Endodermal cell (in vitro differentiated cells): Measurements from ENCODE around the gene MIA. TPM values are rescaled to one million over a fixed set of nuclear protein-coding genes. Genes with fewer than 3 reads are reported as not detected.
A peak's percentile ranks its signal among the peaks of the same experiment; 100 is the strongest.

Source experiments
- DNase-seq: peaks from one replicate; pipeline ENCODE4 v3.0.0-alpha.2; 2017
- H3K27ac ChIP-seq: 2 replicates; pipeline ENCODE4 v1.5.1; 2013; ENCODE audit warnings: mild to moderate bottlenecking, low read depth, low read length, moderate library complexity
- H3K27me3 ChIP-seq: 2 replicates; pipeline ENCODE4 v1.6.1; 2013; ENCODE audit warnings: mild to moderate bottlenecking, low read length, moderate library complexity; ENCODE audit not compliant: insufficient read depth, control insufficient read depth, poor library complexity, severe bottlenecking
- H3K36me3 ChIP-seq: 2 replicates; pipeline ENCODE4 v1.7.0; 2013; ENCODE audit warnings: mild to moderate bottlenecking, low read length, moderate library complexity; ENCODE audit not compliant: control insufficient read depth, insufficient read depth
- H3K4me1 ChIP-seq: one replicate; pipeline ENCODE4 v1.7.0; 2013; ENCODE audit warnings: low read length; ENCODE audit not compliant: control insufficient read depth, insufficient read depth
- H3K4me3 ChIP-seq: 2 replicates; pipeline ENCODE4 v1.5.1; 2013; ENCODE audit warnings: mild to moderate bottlenecking, low read length, moderate library complexity
- H3K9ac ChIP-seq: 2 replicates; pipeline ENCODE4 v1.6.1; 2013; ENCODE audit warnings: mild to moderate bottlenecking, low read length, moderate library complexity; ENCODE audit not compliant: poor library complexity, severe bottlenecking; ENCODE audit errors: extremely low read depth
- H3K9me3 ChIP-seq: 2 replicates; pipeline ENCODE4 v1.6.1; 2013; ENCODE audit warnings: mild to moderate bottlenecking, low read length, moderate library complexity; ENCODE audit not compliant: control insufficient read depth
- H3K27ac Mint-ChIP-seq: 2 replicates; pipeline ENCODE4 v1.8.0; 2020; ENCODE audit warnings: mixed read lengths
- H3K27me3 Mint-ChIP-seq: 2 replicates; pipeline ENCODE4 v1.8.0; 2021; ENCODE audit warnings: mild to moderate bottlenecking, mixed read lengths; ENCODE audit not compliant: insufficient read depth
- H3K36me3 Mint-ChIP-seq: 2 replicates; pipeline ENCODE4 v1.8.0; 2020; ENCODE audit warnings: low read depth, mixed read lengths
- H3K4me1 Mint-ChIP-seq: 2 replicates; pipeline ENCODE4 v1.8.0; 2020; ENCODE audit warnings: mixed read lengths
- H3K4me3 Mint-ChIP-seq: 2 replicates; pipeline ENCODE4 v1.8.0; 2020; ENCODE audit warnings: mild to moderate bottlenecking, moderate library complexity, mixed read lengths
- H3K9me3 Mint-ChIP-seq: 2 replicates; pipeline ENCODE4 v1.8.0; 2020; ENCODE audit warnings: mild to moderate bottlenecking, mixed read lengths
- WGBS, 2 experiments: methylation state at CpG; one replicate each; pipeline versions ENCODE4 v1.1.5 to v1.1.7; 2013; ENCODE audit warnings: missing lambda C conversion rate in 2 of 2, mixed read lengths in 1 of 2; ENCODE audit not compliant: insufficient coverage in 1 of 2, insufficient read length in 1 of 2; 5-methylcytosine and 5-hydroxymethylcytosine counted together
- total RNA-seq, 2 donors: library from RNA; stranded (reverse); fragmentation: NEBNext Ultra II Directional in 1 of 2; extraction: Animal tissue kit (Norgen Biotek cat#: 25700) in 1 of 2; gene quantifications; 2 replicates in 1 of 2; 3 replicates in 1 of 2; pipeline ENCODE4 v1.2.1, GENCODE V29; 2021
- TF ChIP-seq, protein P1 (sequence below): fragments of 200-600 bp; sonication (generic); conservative IDR thresholded peaks from 2 replicates; pipeline ENCODE4 v1.5.0; 2021; ENCODE audit warnings: antibody characterized with exemption, mild to moderate bottlenecking

MIA gene
- total RNA-seq, 2 donors from 2014 or later: not detected

DNA sequence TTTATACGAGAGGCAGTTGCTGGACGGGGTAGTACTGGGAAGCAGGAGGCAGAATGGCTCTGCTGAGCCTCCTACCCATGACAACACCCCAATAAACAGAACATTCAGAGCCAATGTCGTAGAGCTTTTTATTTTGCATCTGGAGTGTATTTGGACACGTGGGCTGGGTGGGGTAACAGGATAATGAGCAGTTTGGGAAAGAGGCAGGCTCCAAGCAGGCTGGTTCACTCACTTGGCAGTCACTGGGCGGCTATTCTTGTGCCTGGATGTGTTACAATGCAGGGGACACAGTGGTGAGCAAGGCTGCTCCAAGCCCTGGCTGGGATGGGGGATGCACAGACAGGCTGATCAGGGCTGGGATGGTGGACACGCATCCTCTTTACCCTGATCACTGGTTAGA, 34.6 kb upstream of the MIA start:
- H3K4me1 Mint-ChIP-seq: peaks cover 3% of the 10 kb centered on the region
- H3K9me3 ChIP-seq: no peaks in the 10 kb centered on the region
- no peaks in the 10 kb centered on the region for H3K27me3 Mint-ChIP-seq
- H3K27ac Mint-ChIP-seq: peak overlapping the region; percentile 76
- H3K4me3 ChIP-seq: no peak overlapping the region
- no peak overlapping the region for H3K9ac ChIP-seq
- H3K36me3 ChIP-seq: peaks cover 23% of the 10 kb centered on the region
- peaks cover 30% of the 10 kb centered on the region for H3K36me3 Mint-ChIP-seq
- 90 to 91% methylated on average over 4 to 6 of the region's 6 CpGs for WGBS, 2 experiments
- H3K9me3 Mint-ChIP-seq: no peaks in the 10 kb centered on the region
- no peak overlapping the region for H3K4me3 Mint-ChIP-seq
- no peak for DNase-seq
- TF ChIP-seq, protein P1, sequence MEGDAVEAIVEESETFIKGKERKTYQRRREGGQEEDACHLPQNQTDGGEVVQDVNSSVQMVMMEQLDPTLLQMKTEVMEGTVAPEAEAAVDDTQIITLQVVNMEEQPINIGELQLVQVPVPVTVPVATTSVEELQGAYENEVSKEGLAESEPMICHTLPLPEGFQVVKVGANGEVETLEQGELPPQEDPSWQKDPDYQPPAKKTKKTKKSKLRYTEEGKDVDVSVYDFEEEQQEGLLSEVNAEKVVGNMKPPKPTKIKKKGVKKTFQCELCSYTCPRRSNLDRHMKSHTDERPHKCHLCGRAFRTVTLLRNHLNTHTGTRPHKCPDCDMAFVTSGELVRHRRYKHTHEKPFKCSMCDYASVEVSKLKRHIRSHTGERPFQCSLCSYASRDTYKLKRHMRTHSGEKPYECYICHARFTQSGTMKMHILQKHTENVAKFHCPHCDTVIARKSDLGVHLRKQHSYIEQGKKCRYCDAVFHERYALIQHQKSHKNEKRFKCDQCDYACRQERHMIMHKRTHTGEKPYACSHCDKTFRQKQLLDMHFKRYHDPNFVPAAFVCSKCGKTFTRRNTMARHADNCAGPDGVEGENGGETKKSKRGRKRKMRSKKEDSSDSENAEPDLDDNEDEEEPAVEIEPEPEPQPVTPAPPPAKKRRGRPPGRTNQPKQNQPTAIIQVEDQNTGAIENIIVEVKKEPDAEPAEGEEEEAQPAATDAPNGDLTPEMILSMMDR: no peak
- H3K4me1 ChIP-seq: no peaks in the 10 kb centered on the region
- H3K27me3 ChIP-seq: no peaks in the 10 kb centered on the region
- H3K27ac ChIP-seq: peak overlapping the region; percentile 72

DNA sequence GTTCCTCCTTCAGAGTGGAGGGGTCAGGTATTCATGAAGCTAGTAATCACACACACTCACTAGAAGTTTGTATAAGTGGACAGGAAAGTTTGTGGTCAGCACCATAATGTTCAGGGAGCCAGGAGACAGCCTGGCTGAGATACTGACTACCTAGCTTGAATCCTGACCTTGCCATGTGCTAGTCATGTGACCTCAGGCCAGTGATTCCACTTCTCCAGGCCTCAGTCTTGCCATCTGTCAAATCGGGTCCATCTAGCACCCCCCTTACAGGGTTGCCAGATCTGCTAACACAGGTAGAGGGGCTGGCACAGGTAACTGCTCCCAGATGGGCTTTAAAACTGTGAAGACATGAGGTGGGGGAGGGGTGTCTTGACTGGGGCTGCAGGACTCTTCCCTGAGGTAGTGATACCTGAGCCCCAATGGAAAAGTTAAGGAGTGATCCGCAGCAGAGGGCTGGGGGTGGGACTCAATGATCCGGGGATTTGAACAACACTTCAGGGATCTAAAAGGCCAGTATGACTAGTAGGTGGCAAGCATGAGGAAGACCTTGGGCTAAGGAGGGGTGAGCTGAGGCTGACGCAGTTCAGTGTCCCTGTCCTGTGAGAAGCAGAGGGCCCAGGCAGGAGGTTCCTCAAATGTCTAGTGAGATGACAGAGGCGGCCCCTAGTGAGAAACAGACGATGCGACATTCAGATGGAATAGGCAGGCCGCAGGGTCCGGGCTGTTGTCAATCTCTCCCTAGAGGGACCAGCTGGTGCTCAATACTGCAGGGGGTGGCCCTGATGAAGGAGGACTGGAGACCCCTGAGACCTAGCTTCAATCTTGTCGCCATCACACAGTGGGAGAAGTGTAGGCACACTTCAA, 33.6 kb upstream of the MIA start:
- no peaks in the 10 kb centered on the region for H3K9me3 ChIP-seq
- TF ChIP-seq, protein P1: no peak
- no peaks in the 10 kb centered on the region for H3K27me3 ChIP-seq
- H3K4me1 ChIP-seq: no peaks in the 10 kb centered on the region
- Mint-ChIP-seq H3K36me3 (peaks cover 24% of the 10 kb centered on the region), H3K4me1 (peaks cover 3% of the 10 kb centered on the region), H3K27me3 (no peaks in the 10 kb centered on the region), H3K4me3 (no peak overlapping the region), H3K27ac (peak overlapping the region; percentile 11), H3K9me3 (no peaks in the 10 kb centered on the region)
- H3K36me3 ChIP-seq: peaks cover 20% of the 10 kb centered on the region
- DNase-seq: no peak
- H3K9ac ChIP-seq: no peak overlapping the region
- 92 to 100% methylated on average over 3 to 10 of the region's 10 CpGs for WGBS, 2 experiments
- H3K27ac ChIP-seq: no peak overlapping the region
- no peak overlapping the region for H3K4me3 ChIP-seq

DNA sequence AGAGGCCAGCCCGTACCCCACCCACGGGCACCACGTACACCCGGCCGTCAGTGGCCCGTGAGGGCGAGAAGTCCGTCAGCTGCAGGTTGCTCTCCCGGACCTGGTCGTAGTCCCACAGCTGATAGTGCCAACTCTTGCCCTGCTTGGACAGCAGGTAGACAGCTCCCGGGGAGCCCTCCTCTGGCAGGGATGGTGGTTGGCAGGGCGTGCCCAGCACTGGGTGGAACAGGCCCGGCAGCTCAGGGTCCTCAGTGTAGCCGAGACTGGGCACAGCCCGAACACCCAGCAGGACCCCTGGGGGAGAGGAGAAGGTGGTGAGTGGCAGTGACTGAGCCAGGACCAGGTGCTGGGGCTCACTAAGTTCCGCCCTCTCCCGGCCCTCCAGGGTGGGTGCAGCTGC, 32.8 kb upstream of the MIA start:
- H3K36me3 ChIP-seq: peaks cover 13% of the 10 kb centered on the region
- no peaks in the 10 kb centered on the region for H3K9me3 ChIP-seq
- no peak overlapping the region for H3K4me3 ChIP-seq
- H3K9me3 Mint-ChIP-seq: no peaks in the 10 kb centered on the region
- peaks cover 3% of the 10 kb centered on the region for H3K4me1 Mint-ChIP-seq
- H3K4me3 Mint-ChIP-seq: no peak overlapping the region
- H3K36me3 Mint-ChIP-seq: peaks cover 19% of the 10 kb centered on the region
- no peak for DNase-seq
- H3K9ac ChIP-seq: no peak overlapping the region
- no peak overlapping the region for H3K27ac ChIP-seq
- no peaks in the 10 kb centered on the region for H3K27me3 ChIP-seq
- no peaks in the 10 kb centered on the region for H3K4me1 ChIP-seq
- H3K27ac Mint-ChIP-seq: no peak overlapping the region
- H3K27me3 Mint-ChIP-seq: no peaks in the 10 kb centered on the region
- TF ChIP-seq, protein P1: peak; percentile 16
- whole genome bisulfite sequencing, 2 experiments: 92 to 96% methylated on average over 13 to 17 of the region's 17 CpGs
